Stimulated activated naive CD8-positive, alpha-beta T cell treated with anti-CD3 and anti-CD28 coated beads, Interleukin-15, amount 100 ng/mL, for 72 hours (primary cell): ENCODE measurements around the gene LINC00632.
"Not testable (repeated sequence)": the region's sequence is repeated elsewhere in the genome, so short reads cannot be mapped to it uniquely, and the experiment has no call there.

Source experiments
- ATAC-seq: fragments of 150-1000 bp; cut with Tn5 transposase; 2 replicates; pipeline ENCODE4 v1.10.0; 2021; ENCODE audit warnings: mild to moderate bottlenecking, moderate library complexity
- DNase-seq, 2 donors: peaks; one replicate each; pipeline ENCODE4 v3.0.0; 2021 to 2022
- H3K27ac Mint-ChIP-seq, 2 donors: one replicate each; pipeline ENCODE4 v1.8.0; 2022; ENCODE audit warnings: mild to moderate bottlenecking in 2 of 2, mixed read lengths in 2 of 2, moderate library complexity in 2 of 2
- H3K27me3 Mint-ChIP-seq: one replicate; pipeline ENCODE4 v1.8.0; 2022; ENCODE audit warnings: mixed read lengths
- H3K4me1 Mint-ChIP-seq: one replicate; pipeline ENCODE4 v1.8.0; 2022; ENCODE audit warnings: mild to moderate bottlenecking, mixed read lengths
- H3K4me3 Mint-ChIP-seq, 2 donors: one replicate each; pipeline ENCODE4 v1.8.0; 2022; ENCODE audit warnings: mild to moderate bottlenecking in 2 of 2, mixed read lengths in 2 of 2, moderate library complexity in 1 of 2
- H3K9me3 Mint-ChIP-seq, 2 donors: one replicate each; pipeline ENCODE4 v1.8.0; 2022; ENCODE audit warnings: mixed read lengths in 2 of 2

Gene LINC00632

GRCh38 chrX:140709421-140709846 is at the start of gene LINC00632:
TSS of gene LINC00632 (plus strand) at chrX:140709759.
- H3K27ac Mint-ChIP-seq: peak within 1 kb of the TSS in 1 of 2 donors; percentile 60
- peaks cover 8% of the 10 kb centered on the region for H3K27me3 Mint-ChIP-seq
- no peaks in the 10 kb centered on the region for H3K9me3 Mint-ChIP-seq
- DNase-seq (no peak), ATAC-seq (no peak)
- no peak within 1 kb of the TSS for H3K4me3 Mint-ChIP-seq
- H3K4me1 Mint-ChIP-seq: no peaks in the 10 kb centered on the region

DNA sequence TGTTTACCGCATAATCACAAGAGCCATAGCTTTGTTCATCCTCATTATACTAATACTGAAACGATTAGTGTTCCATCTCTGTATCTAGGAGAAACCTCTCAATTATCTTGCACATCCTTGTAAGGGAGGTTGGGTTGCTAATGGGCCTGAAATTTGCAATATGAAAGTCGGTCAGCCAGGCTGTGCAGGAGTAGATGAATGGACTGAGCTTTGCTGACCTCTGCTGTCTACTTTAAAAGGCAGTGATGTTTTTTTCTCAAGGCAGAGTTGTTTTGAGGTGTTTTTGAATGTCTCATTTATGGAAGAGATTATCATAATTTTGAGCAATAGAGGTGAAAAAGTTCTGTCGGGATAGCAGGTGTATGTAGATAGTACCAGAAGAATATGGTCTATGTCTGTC is 47.9 kb upstream of the LINC00632 start:
- H3K4me3 Mint-ChIP-seq: no peak overlapping the region
- H3K27me3 Mint-ChIP-seq: no peaks in the 10 kb centered on the region
- ATAC-seq: no peak
- H3K9me3 Mint-ChIP-seq: no peaks in the 10 kb centered on the region
- no peak overlapping the region for H3K27ac Mint-ChIP-seq
- no peaks in the 10 kb centered on the region for H3K4me1 Mint-ChIP-seq
- no peak for DNase-seq

- no peaks in the 10 kb centered on the region for H3K9me3 Mint-ChIP-seq
- no peak for DNase-seq
- no peaks in the 10 kb centered on the region for H3K27me3 Mint-ChIP-seq
- ATAC-seq: no peak
- H3K4me3 Mint-ChIP-seq: no peak overlapping the region
- H3K27ac Mint-ChIP-seq: no peak overlapping the region
- H3K4me1 Mint-ChIP-seq: no peaks in the 10 kb centered on the region
Observed at GRCh38 chrX:140664939-140665338, 44.6 kb upstream of the LINC00632 start.

DNA sequence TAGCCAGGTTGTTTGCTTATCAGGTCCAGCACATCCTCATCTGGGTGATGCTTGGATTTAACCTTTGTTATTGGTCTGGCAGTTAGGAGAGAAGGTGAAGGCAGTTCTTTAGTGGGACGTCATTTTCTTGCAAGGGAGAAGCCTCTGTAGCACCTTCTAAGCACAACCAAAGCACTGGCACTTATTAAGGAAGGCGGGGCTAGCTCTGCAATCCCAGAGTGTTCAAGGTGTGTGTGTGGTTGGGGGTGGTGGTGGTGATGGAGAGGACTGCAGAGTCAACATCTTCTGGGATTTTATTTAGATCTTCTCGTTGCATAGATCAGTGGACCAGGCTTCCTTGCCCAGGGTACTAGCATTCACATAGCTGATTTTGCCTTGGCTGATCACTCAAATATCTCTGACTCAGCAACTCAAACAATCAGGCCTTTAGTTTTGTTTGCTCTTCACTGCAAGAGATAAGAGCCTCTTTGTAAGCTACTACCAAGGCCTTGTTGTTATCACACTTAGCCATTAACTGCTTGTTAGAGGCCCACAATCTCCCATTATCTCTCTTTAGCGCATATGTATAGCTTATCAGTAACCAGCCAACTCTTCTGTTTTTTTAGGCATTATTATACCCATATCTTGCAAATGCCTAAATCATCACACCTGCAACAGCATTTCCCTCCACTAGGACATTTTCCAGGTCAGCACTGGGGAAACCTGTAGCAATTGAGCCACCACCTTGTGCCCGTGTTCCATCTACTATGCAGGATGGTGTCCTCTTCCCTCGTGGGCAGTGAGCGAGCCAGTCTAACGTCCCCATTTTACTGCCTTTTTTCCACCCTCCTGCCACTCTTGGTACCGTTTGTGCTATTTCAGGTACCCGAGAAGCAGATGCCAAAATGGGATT is 36.5 kb upstream of the LINC00632 start:
- no peak overlapping the region for H3K27ac Mint-ChIP-seq
- H3K4me1 Mint-ChIP-seq: no peaks in the 10 kb centered on the region
- ATAC-seq (no peak), DNase-seq (no peak)
- H3K4me3 Mint-ChIP-seq: no peak overlapping the region
- no peaks in the 10 kb centered on the region for H3K27me3 Mint-ChIP-seq
- H3K9me3 Mint-ChIP-seq: no peaks in the 10 kb centered on the region

DNA sequence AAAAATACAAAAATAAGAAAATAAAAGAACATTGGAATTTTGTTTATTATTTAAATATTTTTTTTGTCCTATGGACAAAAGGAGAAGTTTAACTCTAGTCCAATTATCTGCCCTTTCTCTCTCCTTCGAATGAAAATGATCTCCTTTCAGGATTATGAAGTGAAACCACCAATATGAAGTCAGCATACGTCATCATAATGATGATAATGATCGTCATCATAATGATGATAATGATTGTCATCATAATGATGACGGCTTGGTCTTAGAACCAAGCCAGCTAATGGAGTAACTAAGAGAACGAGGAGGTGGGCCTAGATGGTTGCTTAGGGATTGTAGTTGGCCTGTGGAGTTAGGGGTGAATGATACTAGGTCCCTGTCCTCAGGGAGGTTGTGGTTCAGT is 21.9 kb upstream of the LINC00632 start:
- Mint-ChIP-seq H3K4me3 (no peak overlapping the region), H3K4me1 (no peaks in the 10 kb centered on the region), H3K9me3 (no peaks in the 10 kb centered on the region), H3K27ac (no peak overlapping the region), H3K27me3 (no peaks in the 10 kb centered on the region)
- ATAC-seq (no peak), DNase-seq (no peak)

DNA sequence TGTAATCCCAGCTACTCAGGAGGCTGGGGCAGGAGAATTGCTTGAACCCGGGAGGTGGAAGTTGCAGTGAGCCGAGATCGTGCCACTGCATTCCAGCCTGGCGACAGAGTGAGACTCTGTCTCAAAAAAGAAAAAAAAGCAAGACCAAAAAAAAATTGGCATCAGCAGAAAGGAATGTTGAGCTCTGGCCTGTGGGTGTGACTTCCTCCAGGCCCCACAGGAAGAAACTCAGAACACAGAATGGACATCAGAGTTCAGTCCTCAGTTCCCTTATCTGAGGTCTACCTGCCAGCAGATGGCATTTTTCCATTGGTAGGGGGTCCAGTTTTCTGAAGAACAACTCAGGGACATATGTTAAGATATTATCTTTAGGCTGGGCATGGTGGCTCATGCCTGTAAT is 18.0 kb upstream of the LINC00632 start:
- H3K27me3 Mint-ChIP-seq, DNase-seq, H3K9me3 Mint-ChIP-seq: not testable (repeated sequence)

GRCh38 chrX:140697618-140698017 is 11.9 kb upstream of the LINC00632 start:
- Mint-ChIP-seq H3K27ac (no peak overlapping the region), H3K9me3 (no peaks in the 10 kb centered on the region), H3K27me3 (no peaks in the 10 kb centered on the region), H3K4me1 (no peaks in the 10 kb centered on the region), H3K4me3 (no peak overlapping the region)
- ATAC-seq: no peak
- no peak for DNase-seq

More for the DNA sequence above, 18.0 kb upstream of the LINC00632 start:
- not testable (repeated sequence) for H3K4me1 Mint-ChIP-seq, H3K4me3 Mint-ChIP-seq, ATAC-seq, H3K27ac Mint-ChIP-seq

DNA sequence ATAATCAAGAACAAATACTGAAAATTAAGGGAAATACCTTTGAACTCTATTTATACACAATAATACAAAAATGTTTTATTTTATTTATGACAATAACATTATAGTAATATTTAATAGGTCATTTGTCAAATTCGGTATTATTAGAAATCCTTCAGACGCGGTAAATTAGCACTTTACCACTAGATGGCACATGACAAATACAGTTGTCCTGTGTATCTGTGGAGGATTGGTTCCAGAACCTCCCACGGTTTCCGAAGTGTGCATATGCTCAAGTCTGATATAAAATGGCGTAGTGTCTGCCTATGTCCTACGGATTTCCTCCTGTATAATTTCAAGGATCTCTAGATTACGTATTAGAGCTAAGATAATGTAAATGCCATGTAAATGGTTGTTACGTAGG is 8.1 kb upstream of the LINC00632 start:
- H3K9me3 Mint-ChIP-seq: no peaks in the 10 kb centered on the region
- no peak overlapping the region for H3K4me3 Mint-ChIP-seq
- H3K4me1 Mint-ChIP-seq: no peaks in the 10 kb centered on the region
- ATAC-seq (peak; percentile 70), DNase-seq (no peak)
- no peaks in the 10 kb centered on the region for H3K27me3 Mint-ChIP-seq
- no peak overlapping the region for H3K27ac Mint-ChIP-seq

DNA sequence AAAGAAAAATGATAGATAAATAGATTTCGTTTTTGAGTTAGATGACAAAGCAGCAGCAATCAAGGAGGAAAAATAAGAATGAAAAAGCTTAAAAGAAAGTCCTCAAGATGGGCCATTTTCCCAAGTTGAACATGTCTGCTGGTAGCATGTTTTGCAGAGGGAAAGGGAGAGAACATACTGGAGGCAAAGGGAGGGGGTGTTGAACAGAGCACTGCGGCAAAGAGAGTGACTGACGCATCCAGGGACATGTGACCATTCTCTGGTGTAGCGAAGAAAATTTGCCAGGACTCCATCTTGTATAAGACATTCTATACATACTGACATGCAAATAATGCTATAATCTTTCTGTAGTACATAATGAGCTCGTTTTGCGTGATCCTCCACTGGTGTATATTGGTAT is 1.2 kb downstream of the LINC00632 start:
- Mint-ChIP-seq H3K27me3 (peaks cover 8% of the 10 kb centered on the region), H3K4me1 (no peaks in the 10 kb centered on the region), H3K9me3 (no peaks in the 10 kb centered on the region), H3K4me3 (no peak overlapping the region), H3K27ac (no peak overlapping the region)
- DNase-seq (no peak), ATAC-seq (no peak)

GRCh38 chrX:140711894-140712293 is 2.3 kb downstream of the LINC00632 start:
- no peak overlapping the region for H3K4me3 Mint-ChIP-seq
- DNase-seq: no peak
- no peak for ATAC-seq
- H3K27ac Mint-ChIP-seq: no peak overlapping the region
- H3K27me3 Mint-ChIP-seq: peaks cover 8% of the 10 kb centered on the region
- H3K4me1 Mint-ChIP-seq: no peaks in the 10 kb centered on the region
- H3K9me3 Mint-ChIP-seq: no peaks in the 10 kb centered on the region

- Mint-ChIP-seq H3K9me3 (no peaks in the 10 kb centered on the region), H3K4me3 (peak overlapping the region; percentile 66 to 81), H3K27me3 (peaks cover 8% of the 10 kb centered on the region), H3K27ac (peak overlapping the region; percentile 80 to 85), H3K4me1 (no peaks in the 10 kb centered on the region)
- DNase-seq (peak; percentile 19 to 59), ATAC-seq (peak; percentile 83)
Observed at GRCh38 chrX:140712413-140713173, 3.0 kb downstream of the LINC00632 start.

- DNase-seq (peak in 1 of 2 donors; percentile 31), ATAC-seq (peak; percentile 89)
- Mint-ChIP-seq H3K4me1 (no peaks in the 10 kb centered on the region), H3K27ac (peak overlapping the region in 1 of 2 donors; percentile 85), H3K9me3 (no peaks in the 10 kb centered on the region), H3K27me3 (peaks cover 8% of the 10 kb centered on the region), H3K4me3 (peak overlapping the region; percentile 66 to 81)
Observed at GRCh38 chrX:140713174-140713539, 3.6 kb downstream of the LINC00632 start.

GRCh38 chrX:140715787-140716186 is 6.2 kb downstream of the LINC00632 start:
- Mint-ChIP-seq H3K4me1 (no peaks in the 10 kb centered on the region), H3K9me3 (no peaks in the 10 kb centered on the region)
- peak; percentile 35 for ATAC-seq

GRCh38 chrX:140723121-140723715 is 13.7 kb downstream of the LINC00632 start:
- Mint-ChIP-seq H3K27me3 (no peaks in the 10 kb centered on the region), H3K4me1 (no peaks in the 10 kb centered on the region), H3K4me3 (no peak overlapping the region), H3K9me3 (no peaks in the 10 kb centered on the region), H3K27ac (no peak overlapping the region)
- ATAC-seq: no peak
- DNase-seq: no peak

More at GRCh38 chrX:140715787-140716186, 6.2 kb downstream of the LINC00632 start:
- no peak overlapping the region for H3K4me3 Mint-ChIP-seq
- no peak for DNase-seq
- H3K27me3 Mint-ChIP-seq: no peaks in the 10 kb centered on the region
- H3K27ac Mint-ChIP-seq: no peak overlapping the region

GRCh38 chrX:140724309-140724708 is 14.8 kb downstream of the LINC00632 start:
- Mint-ChIP-seq H3K4me1 (no peaks in the 10 kb centered on the region), H3K27me3 (no peaks in the 10 kb centered on the region), H3K27ac (no peak overlapping the region), H3K9me3 (no peaks in the 10 kb centered on the region), H3K4me3 (no peak overlapping the region)
- no peak for DNase-seq
- ATAC-seq: no peak

DNA sequence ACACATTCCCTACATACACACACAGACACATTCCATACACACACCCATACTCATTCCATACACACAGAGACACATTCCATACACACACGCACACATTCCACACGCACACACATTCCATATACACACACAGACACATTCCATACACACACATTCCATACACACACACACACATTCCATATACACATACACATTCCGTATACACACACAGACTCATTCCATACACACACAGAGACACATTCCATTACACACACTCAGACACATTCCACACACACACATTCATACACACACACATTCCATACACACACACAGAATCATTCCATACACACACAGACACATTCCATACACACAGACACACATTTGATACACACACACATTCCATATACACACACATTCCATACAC is 15.2 kb downstream of the LINC00632 start:
- H3K4me1 Mint-ChIP-seq: no peaks in the 10 kb centered on the region
- no peaks in the 10 kb centered on the region for H3K27me3 Mint-ChIP-seq
- DNase-seq (no peak), ATAC-seq (no peak)
- H3K27ac Mint-ChIP-seq: no peak overlapping the region
- H3K4me3 Mint-ChIP-seq: no peak overlapping the region
- H3K9me3 Mint-ChIP-seq: no peaks in the 10 kb centered on the region
